Caco-2 (cell line): ENCODE measurements around the gene PNMA8A. TPM values are rescaled to one million over a fixed set of nuclear protein-coding genes. Genes with fewer than 3 reads are reported as not detected.

Source experiments
- BruUV-seq: library from RNA; stranded (reverse); fragments of 400-500 nt; replicated peaks from 2 replicates; lab custom pipeline; 2021; lab: Mats Ljungman, UMichigan
- CTCF ChIA-PET: fragments of 300-600 bp; sonication (Branson Sonifier 250); formaldehyde crosslinking; loops from one replicate; lab custom pipeline; 2022; ENCODE audit warnings: antibody characterized with exemption; lab: Charles Lee
- POLR2A ChIA-PET: fragments of 300-600 bp; sonication (Branson Sonifier 250); formaldehyde crosslinking; loops from one replicate; lab custom pipeline; 2022; ENCODE audit warnings: antibody characterized with exemption; lab: Charles Lee
- DNase-seq, 2 experiments: peaks; one replicate each; pipeline versions ENCODE4 v3.0.0 to v3.0.0-alpha.2; 2020 to 2022
- H3K27me3 ChIP-seq: replicated peaks from 2 replicates; pipeline ENCODE4 v1.6.0; 2011; ENCODE audit warnings: low read length; ENCODE audit not compliant: control insufficient read depth, insufficient read depth
- H3K36me3 ChIP-seq: 2 replicates; pipeline ENCODE4 v1.5.1; 2011; ENCODE audit warnings: low read length; ENCODE audit not compliant: control insufficient read depth, insufficient read depth
- H3K4me1 ChIP-seq: fragments of 250-450 bp; sonication (Bioruptor Pico); 2 replicates; pipeline ENCODE4 v1.5.1; 2020; ENCODE audit warnings: mild to moderate bottlenecking
- H3K4me3 ChIP-seq: 2 replicates; pipeline ENCODE4 v1.5.1; 2011; ENCODE audit warnings: low read depth, mild to moderate bottlenecking, control low read depth, low read length
- H3K9me3 ChIP-seq: fragments of 250-450 bp; sonication (Bioruptor Pico); 2 replicates; pipeline ENCODE4 v1.5.1; 2020; ENCODE audit warnings: mild to moderate bottlenecking, moderate library complexity
- H3K27ac Mint-ChIP-seq: one replicate; pipeline ENCODE4 v1.8.0; 2022; ENCODE audit warnings: mixed read lengths; ENCODE audit not compliant: unreplicated experiment
- H3K27me3 Mint-ChIP-seq: one replicate; pipeline ENCODE4 v1.8.0; 2022; ENCODE audit warnings: mixed read lengths; ENCODE audit not compliant: insufficient read depth, unreplicated experiment
- H3K36me3 Mint-ChIP-seq: one replicate; pipeline ENCODE4 v1.8.0; 2022; ENCODE audit warnings: mild to moderate bottlenecking, mixed read lengths; ENCODE audit not compliant: insufficient read depth, unreplicated experiment
- H3K4me1 Mint-ChIP-seq: one replicate; pipeline ENCODE4 v1.8.0; 2022; ENCODE audit warnings: low read depth, mixed read lengths; ENCODE audit not compliant: unreplicated experiment
- H3K4me3 Mint-ChIP-seq: one replicate; pipeline ENCODE4 v1.8.0; 2022; ENCODE audit warnings: mild to moderate bottlenecking, moderate library complexity, mixed read lengths; ENCODE audit not compliant: unreplicated experiment
- H3K9me3 Mint-ChIP-seq: one replicate; pipeline ENCODE4 v1.8.0; 2022; ENCODE audit warnings: mixed read lengths; ENCODE audit not compliant: unreplicated experiment
- intact Hi-C: fragments of 100-400 bp; cut with micrococcal nuclease; formaldehyde crosslinking; loops from one replicate; pipeline ENCODE4 v1.10.0; 2022; ENCODE audit not compliant: unreplicated experiment
- total RNA-seq: library from RNA; stranded (reverse); gene quantifications from 2 replicates; pipeline ENCODE4 v1.2.3, GENCODE V29; 2022
- TF ChIP-seq, protein P1 (sequence below), 2 experiments: fragments of 200-600 bp in 1 of 2; IDR thresholded peaks; 1 replicate in 1 of 2; 2 replicates in 1 of 2; pipeline versions ENCODE4 v1.5.1 to v1.8.0; 2011 to 2022; ENCODE audit warnings: antibody characterized with exemption in 1 of 2, control low read depth in 1 of 2, inconsistent platforms in 1 of 2, low read depth in 1 of 2, low read length in 1 of 2, mild to moderate bottlenecking in 1 of 2, moderate library complexity in 1 of 2; ENCODE audit not compliant: insufficient read depth in 1 of 2, severe bottlenecking in 1 of 2, unreplicated experiment in 1 of 2

The PNMA8A gene
- total RNA-seq, 1 experiment from 2014 or later = not detected

DNA sequence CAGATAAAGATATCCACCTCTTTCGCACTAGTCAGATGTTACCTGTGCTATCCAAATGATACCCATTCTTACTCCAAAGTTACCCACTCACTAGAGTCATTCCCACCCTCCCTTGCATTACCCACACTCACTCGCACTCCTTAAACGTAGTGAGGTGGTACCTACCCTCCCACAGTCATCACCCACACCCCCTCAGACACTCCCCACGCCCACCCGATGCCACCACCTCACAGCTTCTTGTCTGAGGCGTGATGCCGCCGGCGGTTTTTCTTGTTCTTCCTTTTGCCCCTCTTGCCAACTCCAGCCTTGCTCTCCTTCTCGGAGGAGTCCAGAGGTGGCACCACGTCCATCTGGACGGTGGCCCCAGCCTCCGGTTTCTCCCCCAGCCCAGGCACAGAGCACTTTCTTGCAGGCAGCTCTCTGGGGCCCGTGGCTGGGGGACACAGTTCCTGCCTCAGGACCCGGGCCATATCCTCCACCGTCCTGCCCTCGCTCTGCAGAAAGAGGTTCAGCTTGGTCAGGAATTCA lies 43.8 kb downstream of the PNMA8A start:
- no peak for DNase-seq
- no peaks in the 10 kb centered on the region for H3K36me3 ChIP-seq
- Mint-ChIP-seq H3K4me1 (peaks cover 6% of the 10 kb centered on the region), H3K4me3 (no peak overlapping the region), H3K9me3 (no peaks in the 10 kb centered on the region), H3K36me3 (no peaks in the 10 kb centered on the region), H3K27me3 (peaks cover 16% of the 10 kb centered on the region), H3K27ac (no peak overlapping the region)
- H3K4me3 ChIP-seq = no peak overlapping the region
- no TSS peak for BruUV-seq
- CTCF ChIA-PET = no interaction called here
- no peaks in the 10 kb centered on the region for H3K4me1 ChIP-seq
- TF ChIP-seq, protein P1, sequence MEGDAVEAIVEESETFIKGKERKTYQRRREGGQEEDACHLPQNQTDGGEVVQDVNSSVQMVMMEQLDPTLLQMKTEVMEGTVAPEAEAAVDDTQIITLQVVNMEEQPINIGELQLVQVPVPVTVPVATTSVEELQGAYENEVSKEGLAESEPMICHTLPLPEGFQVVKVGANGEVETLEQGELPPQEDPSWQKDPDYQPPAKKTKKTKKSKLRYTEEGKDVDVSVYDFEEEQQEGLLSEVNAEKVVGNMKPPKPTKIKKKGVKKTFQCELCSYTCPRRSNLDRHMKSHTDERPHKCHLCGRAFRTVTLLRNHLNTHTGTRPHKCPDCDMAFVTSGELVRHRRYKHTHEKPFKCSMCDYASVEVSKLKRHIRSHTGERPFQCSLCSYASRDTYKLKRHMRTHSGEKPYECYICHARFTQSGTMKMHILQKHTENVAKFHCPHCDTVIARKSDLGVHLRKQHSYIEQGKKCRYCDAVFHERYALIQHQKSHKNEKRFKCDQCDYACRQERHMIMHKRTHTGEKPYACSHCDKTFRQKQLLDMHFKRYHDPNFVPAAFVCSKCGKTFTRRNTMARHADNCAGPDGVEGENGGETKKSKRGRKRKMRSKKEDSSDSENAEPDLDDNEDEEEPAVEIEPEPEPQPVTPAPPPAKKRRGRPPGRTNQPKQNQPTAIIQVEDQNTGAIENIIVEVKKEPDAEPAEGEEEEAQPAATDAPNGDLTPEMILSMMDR (IDR thresholded peaks at IDR 0.05; ENCODE audit: insufficient read depth in 1 of 2, low read depth in 1 of 2, low read length in 1 of 2, severe bottlenecking in 1 of 2, unreplicated experiment in 1 of 2) = no peak
- POLR2A ChIA-PET = no interaction called here
- H3K9me3 ChIP-seq = no peaks in the 10 kb centered on the region
- intact Hi-C loops = no loop called here
- H3K27me3 ChIP-seq = no peaks in the 10 kb centered on the region

DNA sequence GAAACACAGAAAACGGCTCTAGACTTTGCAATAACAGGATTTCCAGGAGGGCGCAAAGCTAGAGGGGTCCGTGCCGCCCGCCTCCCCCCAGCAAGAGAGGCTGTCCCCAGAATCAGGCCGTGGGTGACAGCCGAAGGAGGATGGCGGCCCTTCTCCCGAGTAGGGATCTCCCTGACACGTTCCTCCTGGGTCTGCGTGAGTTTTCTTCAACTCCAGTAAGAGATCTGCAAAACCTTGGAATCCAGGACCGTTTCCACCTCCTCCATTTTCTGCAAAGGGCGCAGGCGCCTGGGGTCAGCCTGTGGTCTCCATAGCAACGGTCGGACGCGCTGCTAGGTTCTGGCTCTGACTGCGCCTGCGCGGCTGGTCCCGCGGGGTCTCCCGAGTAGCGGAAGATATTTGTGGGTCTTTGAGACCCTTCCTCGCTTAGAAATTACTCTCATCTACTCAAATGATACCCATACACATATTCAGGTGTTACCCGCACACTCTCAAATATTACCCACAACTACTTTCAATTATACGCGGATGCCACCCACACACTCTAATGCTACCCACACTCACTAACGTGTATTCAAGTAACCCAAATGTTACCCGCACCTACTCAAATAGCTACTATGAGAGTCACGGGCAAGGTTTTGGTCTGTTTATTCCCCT lies 44.7 kb downstream of the PNMA8A start:
- peaks cover 16% of the 10 kb centered on the region for H3K27me3 Mint-ChIP-seq
- ChIA-PET POLR2A (no interaction called here), CTCF (no interaction called here)
- H3K4me3 Mint-ChIP-seq = peak overlapping the region; percentile 78
- TF ChIP-seq, protein P1 (IDR thresholded peaks at IDR 0.05; ENCODE audit: insufficient read depth in 1 of 2, low read depth in 1 of 2, low read length in 1 of 2, severe bottlenecking in 1 of 2, unreplicated experiment in 1 of 2) = no peak
- BruUV-seq = no TSS peak
- H3K9me3 Mint-ChIP-seq = no peaks in the 10 kb centered on the region
- intact Hi-C loops = no loop called here
- peak; percentile 72 to 76 for DNase-seq
- no peaks in the 10 kb centered on the region for H3K9me3 ChIP-seq
- H3K4me1 ChIP-seq = no peaks in the 10 kb centered on the region
- H3K4me3 ChIP-seq = peak overlapping the region; percentile 44
- no peaks in the 10 kb centered on the region for H3K36me3 Mint-ChIP-seq
- H3K36me3 ChIP-seq = no peaks in the 10 kb centered on the region
- no peaks in the 10 kb centered on the region for H3K27me3 ChIP-seq
- peak overlapping the region; percentile 13 for H3K27ac Mint-ChIP-seq
- H3K4me1 Mint-ChIP-seq = peaks cover 6% of the 10 kb centered on the region

DNA sequence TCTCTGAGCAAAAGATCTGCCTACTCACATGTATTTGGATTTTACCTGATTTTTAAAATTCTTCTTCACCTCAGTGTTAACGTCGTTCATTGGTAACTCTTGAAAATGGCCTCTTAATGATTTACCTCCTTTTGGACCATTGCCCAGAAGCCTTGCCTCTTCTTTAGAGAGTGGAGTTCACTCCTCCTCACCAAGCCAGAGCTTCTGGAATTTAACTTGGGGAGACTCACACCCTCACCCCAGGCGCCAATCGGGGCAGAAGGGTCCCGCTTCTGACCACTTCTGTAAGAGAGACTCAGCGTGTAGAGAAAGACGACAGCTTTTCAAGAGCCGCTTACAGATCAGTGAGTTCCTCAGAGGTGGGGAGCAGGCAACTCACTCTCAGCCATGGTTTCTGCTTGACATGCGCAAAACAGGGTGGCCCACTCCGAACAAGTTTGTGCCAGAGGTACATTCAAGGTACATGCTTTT lies 45.3 kb downstream of the PNMA8A start:
- peaks cover 6% of the 10 kb centered on the region for H3K4me1 Mint-ChIP-seq
- peak overlapping the region; percentile 44 for H3K4me3 ChIP-seq

More for the DNA sequence above, 45.3 kb downstream of the PNMA8A start:
- H3K36me3 ChIP-seq = no peaks in the 10 kb centered on the region
- H3K36me3 Mint-ChIP-seq = no peaks in the 10 kb centered on the region
- no peaks in the 10 kb centered on the region for H3K27me3 ChIP-seq
- ChIA-PET CTCF (no interaction called here), POLR2A (no interaction called here)
- peak overlapping the region; percentile 78 for H3K4me3 Mint-ChIP-seq
- BruUV-seq = no TSS peak
- H3K4me1 ChIP-seq = no peaks in the 10 kb centered on the region
- H3K27me3 Mint-ChIP-seq = peaks cover 16% of the 10 kb centered on the region
- intact Hi-C loops = no loop called here
- TF ChIP-seq, protein P1 (IDR thresholded peaks at IDR 0.05; ENCODE audit: insufficient read depth in 1 of 2, low read depth in 1 of 2, low read length in 1 of 2, severe bottlenecking in 1 of 2, unreplicated experiment in 1 of 2) = no peak
- H3K9me3 Mint-ChIP-seq = no peaks in the 10 kb centered on the region
- H3K9me3 ChIP-seq = no peaks in the 10 kb centered on the region
- no peak for DNase-seq
- H3K27ac Mint-ChIP-seq = peak overlapping the region; percentile 13
